ENCODE results near the gene COL20A1.

COL20A1 gene

DNA sequence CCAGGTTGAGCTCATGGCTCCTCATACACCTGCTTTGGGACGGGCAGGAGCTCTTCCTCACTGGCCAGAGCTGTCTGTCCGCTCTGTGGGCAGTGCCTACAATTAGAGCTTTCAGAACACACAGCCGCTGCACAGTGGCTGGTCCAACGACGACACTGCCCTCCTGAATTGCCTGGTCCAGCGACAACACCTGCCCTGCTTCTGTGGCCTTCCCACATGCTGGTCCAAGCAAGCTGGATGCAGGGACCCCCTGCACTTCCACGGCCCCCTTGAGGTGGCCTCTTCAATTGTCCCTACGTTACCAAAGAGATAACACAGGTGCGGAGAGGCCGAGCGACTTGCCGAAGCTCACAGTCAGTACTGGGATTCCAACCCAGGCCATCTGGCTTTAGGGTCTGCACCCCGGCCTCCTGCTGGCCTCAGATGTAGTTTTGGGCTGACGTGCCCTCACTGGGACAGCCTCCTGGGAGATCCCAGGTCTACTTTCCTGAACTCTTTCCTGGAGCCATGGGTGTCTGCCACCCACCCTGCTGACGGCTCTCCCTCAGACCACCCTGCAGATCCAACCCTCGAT lies 69.5 kb downstream of the COL20A1 start:
- DNase-seq (ENCODE audit: low read depth in 2 of 2), result no peak

DNA sequence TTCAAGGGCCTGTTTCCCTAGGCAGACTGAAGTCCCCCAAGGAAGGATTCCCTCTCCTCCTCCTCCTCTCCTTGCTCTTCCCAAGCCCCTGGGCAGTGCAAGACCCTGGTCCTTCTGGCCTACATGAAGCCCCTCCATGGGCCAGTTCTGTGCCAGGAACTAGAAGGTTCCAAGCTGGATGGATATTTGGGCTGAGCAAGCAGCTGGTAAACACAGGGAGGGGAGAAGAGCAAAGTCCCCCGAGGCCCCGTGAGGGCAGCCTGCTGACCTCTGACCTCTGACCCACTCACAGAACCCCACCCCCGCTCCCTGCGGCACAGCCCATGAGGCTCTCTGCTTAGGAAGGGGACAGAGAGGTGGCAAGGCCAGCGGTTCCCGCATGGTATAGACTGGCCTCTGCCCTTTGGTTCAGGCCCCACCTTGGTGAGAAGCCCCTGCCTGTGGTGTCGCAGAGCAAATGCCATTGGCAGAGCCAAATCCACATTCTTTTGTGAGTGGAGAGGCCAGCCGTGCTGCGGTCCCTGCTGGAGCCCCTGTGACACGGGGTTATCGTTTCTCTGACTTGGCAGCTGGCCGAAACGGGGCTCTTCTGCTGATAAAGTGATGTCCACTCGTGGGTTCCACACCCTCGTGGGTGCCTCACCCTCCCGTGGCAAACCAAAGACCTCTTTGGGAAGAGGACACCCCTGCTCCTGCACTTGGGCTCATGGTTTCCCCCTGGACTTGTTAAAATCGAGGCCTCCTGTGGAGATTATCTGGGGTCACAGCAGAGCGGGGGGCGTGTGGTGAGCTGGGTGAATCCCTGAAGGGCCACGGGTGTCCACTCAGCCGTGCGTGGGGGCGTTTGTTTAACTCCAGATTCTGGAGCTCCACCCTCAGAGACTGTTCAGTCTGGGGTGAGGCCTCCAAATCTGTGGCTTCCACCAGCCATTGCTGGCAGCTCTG lies 70.3 kb downstream of the COL20A1 start:
- no peak for DNase-seq (ENCODE audit: low read depth in 2 of 2)

DNA sequence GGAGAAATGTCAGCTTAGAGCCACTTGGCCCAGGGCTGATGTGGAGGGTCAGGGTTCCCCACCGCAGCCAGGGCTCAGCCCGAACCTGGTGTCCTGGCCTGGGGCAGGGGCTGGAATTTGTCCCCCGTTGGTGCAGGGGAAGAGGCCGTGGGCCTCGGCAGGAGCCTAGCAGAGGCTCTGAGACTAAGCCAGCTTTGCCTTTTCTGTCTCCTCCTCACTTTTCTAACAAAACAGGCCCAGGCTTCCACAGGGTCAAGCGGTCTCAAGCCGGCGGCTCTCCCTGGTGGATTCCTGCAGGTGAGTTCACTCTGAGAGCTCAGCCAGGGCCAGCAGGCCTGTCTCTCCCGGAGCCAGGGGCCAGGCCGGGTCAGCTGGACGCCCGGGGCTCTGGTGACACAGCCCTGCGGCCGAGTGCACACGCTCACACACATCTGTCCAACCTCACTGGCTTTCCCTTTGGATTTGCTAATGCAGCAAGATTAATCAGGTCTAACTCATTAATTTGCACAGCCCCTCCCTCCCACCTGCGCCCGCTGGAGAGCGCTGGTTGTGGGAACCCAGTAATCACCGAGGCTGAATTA lies 71.1 kb downstream of the COL20A1 start:
- no peak for DNase-seq (ENCODE audit: low read depth in 2 of 2)

DNA sequence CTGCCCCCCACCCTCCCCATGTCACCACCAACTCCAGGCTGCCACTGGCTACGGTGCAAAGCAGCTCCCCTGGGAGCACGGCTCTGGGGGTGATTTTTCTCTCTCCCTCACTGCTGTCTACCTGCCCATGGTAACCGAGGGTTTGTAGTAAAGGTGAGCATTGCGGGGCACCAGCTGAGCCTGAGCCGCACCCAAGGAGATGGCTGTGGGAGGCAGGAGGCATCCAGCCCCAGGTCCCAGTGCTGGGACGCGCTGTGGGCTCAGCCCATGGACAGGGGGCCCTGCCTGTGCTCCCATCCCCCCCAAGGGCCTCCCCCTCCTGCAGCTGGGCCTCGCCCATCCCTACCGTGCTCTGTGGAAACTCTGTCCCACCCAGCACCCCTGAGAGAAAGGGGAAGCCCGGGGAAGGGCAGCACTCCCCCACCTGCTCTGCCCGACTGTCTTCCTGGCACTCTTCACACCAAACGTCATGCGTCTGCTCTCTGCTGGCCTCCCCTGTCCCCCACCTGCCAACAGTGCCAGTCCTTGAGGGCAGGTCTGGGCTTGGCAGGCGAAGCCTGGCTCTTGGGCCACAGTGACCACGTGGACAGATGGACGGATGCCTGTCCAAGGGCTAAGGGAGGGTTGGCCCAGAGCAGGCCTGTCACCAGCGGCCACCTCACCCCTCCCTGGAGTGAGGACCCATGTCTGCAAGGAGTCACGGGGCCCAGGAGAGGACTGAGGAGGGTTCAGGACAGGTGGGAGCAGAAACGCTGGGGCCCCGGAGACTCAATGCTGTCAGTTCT lies 72.0 kb downstream of the COL20A1 start:
- DNase-seq (ENCODE audit: low read depth in 2 of 2), result no peak

DNA sequence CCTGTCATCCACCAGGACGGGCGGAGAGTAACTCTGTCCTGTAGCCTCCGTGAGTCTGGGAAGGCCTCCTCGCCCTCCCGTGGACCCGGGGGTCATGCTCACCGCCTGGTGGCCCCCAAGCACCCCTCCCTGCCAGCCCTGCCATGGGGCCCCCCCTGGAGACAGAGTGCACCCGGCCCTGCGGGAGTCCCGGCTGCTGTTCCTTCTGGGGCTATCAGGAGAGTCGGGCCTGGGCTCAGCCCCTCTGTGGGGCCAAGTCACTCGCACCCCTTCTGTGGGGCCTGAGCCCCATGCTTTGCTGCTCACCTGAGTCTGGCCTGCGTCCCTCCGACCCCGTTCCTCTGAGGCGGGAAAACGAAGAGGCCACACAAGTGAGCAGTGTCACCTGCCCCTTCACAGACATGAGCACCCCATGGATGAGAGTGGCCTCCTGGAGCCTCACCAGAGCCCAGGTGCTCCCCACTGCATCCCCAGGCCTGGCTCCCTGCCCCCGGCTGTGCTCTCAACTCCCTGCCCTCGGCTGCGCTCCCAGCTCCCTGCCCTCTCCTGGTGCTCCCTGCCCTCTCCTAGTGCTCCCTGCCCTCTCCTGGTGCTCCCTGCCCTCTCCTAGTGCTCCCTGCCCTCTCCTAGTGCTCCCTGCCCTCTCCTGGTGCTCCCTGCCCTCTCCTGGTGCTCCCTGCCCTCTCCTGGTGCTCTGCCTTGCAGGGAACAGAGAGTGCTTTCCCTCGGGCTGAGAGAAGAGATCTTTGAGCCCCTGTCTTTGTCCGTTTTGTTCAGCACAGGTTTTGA lies 72.8 kb downstream of the COL20A1 start:
- no peak for DNase-seq (ENCODE audit: low read depth in 2 of 2)

DNA sequence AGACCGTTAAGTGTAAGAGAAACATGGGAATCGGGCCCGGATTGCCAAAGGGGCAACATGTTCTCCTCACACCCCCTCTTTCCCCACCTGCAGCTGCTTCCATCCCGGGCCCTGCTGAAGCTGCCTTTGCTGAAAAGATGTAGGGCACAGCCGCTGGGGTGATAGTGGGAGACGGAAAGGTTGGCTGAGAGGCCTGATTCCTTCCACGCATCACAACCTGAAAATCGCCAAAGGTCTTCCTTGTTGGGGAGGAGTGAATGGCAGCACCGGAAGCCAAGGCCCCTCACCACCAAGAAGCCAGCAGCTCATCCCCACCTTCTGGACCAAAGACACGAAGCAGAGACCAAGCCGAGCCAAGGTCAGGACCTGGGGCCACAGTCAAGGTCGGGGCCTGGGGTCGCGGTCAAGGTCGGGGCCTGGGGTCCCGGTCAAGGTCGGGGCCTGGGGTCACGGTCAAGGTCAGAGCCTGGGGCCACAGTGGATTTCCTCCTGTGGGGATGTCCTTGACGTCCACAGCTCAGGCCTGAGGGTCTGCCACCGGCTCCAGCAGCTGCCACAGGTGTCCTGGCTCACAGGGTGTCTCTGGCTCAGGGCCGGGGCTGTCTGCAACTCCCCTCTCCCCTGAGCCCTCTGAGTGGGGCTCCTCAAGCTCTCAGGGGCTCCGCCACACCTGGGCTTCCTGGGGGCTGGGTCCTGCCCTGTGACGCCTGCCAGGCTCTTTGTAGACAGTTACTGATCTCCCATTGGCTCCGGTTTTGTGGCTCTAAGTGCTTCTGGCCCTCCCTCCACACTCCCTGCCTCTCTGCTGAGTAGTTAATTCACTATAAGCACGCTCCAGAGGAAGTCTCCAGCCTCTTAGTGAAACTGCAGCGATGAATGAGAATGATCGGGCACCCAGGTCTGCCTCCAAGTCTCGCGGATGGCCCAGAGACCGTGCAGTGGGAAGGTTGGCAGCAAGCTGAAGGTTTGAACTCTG lies 73.7 kb downstream of the COL20A1 start:
- DNase-seq (ENCODE audit: low read depth in 2 of 2), result no peak

DNA sequence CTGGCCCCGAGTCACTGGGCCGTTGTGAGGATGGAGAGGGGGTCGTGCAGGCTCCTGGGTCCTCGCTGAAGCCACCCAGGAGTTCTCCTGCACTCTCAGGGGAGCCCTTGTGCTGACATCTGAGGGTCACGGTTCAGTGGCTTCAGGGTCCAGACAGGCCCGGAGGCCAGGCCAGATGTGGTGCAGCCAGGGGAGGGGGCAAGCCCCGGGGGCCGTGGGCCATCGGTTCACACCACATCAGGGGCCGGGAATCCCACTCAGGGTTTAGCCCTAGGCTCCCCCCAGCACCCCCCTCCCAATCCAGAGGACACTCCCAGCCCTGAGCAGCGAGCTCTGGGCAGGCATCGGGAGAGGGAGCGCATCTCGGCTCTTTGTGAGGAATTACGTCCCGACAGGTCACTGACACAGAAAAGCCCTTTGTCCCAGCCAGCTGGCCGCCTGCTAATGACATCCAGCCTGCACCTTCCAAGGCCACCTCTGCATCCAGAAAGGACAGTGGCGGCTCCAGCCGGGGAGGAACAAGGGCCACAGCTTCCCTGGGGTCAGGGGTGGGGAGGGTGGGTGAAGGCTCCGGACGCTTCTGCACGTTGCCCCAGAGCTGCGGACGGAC lies 74.6 kb downstream of the COL20A1 start:
- no peak for DNase-seq (ENCODE audit: low read depth in 2 of 2)

DNA sequence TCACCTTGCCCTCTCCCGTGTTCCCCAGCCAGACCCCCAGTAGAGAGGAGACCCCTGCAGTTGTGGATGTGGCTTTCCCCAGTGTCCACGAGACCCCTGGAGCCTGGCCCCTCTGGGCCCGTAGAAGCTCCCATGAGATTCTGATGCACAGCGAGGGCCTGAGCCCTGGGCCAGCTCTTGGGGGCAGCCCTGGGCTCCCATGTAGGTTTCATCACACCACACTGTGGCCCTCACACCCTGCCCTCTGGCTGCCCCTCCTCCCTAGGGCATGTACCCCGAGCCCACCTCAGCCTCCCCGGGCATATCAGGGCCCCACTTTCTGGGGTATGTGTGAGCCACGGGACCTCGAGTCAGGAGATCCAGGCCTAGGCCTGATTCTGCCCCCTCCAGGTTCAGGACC lies 75.2 kb downstream of the COL20A1 start:
- DNase-seq (ENCODE audit: low read depth in 2 of 2), result no peak

DNA sequence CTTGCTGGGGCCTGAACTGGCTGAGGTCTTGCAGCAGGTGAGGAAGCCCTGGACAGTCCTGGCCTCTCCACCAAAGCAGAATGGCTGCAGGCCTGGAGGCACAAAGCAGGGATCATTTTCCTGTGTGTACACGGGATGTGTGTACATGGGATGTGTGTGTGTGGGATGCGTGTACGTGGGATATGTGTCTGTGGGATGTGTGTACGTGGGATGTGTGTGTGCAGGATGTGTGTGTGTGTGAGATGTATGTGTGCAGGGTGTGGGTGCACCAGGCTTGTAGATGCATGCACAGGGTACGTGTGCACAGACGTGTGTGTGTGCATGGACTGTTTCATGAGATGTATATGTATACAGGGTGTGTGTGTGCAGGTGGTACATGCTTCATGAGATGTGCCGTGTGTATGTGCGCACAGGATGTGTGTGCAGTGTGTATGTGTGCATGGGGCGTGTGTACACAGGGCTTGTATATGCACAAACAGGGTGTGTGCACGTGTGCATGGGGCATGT lies 76.1 kb downstream of the COL20A1 start:
- no peak for DNase-seq (ENCODE audit: low read depth in 2 of 2)

DNA sequence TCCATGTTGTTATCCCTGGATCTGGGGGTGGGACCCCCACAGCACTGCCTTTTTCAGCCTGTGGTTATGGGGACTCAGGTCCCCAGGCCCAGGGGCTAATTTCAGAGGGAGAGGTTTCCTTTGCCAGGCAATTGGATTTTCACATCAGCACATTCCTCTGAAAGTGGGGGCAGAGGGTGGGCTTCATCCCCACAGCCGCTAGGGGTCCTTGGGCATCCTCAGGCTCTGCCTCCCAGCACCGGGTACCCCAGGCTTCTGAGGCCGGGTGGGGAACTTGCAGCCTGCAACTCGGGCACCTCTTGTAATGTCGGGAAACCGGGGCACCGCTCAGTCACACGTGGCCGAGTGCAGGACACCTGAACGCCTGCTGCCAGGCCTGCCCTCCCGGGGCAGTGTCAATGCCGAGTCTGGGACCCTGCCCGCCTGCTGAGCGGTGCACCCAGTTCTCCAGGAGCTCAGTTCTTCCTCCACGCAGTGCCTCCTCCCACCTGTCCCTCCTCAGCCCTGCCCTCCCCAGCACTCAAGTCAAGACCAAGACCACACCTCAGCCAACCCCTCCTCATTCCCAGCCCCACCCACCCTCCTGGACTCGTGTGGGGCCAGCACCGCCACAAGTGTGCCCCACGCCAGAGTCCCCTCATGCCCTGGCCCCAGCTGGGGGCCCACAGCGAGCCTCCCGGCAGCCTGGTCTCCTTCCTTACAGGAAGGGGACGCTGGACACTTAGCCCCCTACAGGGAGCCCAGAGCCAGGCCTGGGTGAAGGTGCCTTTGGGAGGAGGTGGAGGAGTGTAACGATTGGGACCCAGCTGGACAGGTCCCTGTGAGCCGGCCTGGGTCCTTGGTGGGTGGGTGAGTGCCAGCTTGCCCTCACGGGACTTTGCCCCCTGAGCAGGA lies 77.0 kb downstream of the COL20A1 start:
- no peak for DNase-seq (ENCODE audit: low read depth in 2 of 2)

DNA sequence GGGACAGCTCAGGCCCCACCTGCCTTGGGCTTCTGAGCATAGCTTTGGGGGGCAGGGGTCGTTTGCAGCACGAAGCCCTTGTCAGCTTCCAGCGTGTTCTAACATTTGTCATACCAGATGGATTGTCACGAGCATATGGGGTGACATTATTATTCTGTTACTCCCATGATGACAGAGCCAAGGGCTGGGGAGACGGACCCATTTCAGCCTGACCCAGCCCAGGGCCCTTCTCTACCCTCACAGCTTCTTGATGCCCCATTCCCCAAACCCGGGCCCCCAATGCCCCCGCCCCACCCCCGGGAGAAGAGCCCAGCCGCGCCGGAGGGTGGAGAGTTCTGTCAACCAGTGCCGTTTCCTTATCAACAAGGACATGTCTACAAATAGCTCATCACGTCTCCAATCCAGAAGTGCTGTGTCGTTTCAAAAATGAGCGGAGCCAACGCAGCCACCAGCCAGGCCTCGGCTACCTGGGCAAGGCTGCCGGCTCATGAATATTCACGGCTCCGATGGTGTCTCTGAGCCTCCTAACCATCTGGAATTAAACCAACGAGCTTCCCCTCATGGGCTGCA lies 77.7 kb downstream of the COL20A1 start:
- DNase-seq (ENCODE audit: low read depth in 2 of 2), result no peak

DNA sequence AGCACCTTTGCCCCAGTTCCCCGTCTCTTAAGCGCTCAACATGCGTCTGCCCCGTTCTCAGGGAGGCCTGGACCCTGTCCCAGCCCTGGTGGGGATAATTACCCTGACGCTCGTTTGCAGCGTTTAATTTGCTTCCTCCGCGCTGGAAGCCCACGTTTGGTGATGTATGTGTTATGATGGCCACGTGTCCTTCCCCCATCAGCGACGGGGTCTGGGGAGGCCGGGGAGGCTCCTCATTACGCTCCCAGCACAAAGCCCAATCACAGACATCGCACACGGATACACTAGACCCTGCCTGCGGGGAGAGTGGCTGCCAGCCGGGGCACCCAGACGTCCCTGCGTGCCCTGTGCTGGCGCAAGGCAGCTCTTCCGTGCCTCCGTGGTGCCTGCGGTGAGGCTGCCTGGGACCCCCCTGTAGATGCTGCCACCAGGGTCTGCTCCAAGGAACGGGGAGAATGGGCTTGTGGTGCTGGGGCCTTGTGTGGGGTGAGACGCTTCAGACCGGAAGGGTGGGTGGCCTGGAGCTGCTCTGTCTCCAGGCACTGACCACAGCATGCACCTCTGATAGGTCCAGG lies 78.4 kb downstream of the COL20A1 start:
- no peak for DNase-seq (ENCODE audit: low read depth in 2 of 2)

DNA sequence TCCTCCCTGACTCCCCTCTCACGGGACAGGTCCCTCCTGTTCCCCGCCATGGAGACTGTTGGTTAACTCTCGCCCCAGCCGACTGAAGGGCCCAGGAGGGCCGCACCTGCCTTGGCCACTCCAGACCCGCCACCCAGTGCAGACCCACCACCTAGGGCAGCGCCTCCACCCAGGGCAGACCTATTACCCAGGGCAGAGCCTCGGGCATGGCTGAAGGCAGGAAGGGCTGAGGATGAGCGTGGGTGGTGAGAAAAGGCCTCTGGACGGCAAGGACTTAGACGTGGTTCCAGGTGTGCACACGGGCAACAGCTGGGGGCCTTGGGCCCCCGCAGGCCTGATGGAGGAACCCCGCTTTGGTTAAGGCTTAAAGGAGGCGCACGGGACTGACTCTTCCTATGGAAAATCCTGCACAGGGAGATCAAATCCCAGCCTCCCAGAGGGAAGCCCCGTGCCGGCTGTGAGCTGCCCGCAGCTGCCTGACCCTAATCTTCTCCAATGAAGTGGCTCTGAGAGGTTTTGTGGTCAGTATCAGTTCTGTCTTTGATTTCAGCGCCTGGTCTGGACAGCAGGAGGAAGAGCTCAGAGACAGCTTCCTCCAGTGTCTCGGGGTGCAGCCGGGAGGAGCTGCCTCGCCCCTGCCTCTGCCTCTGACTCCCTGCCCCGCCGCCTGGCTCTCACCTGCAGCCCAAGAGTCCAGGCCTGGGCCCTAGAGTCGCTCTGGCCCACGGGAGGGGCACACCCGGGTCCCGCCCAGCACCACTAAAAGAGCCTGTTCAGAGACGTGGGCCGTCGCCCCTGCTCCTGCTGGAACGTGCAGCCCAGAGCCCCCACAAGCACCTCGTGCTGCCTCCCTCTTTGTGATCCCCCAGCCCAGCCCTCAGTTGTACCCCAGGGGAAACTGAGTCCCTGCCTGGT lies 80.2 kb downstream of the COL20A1 start:
- DNase-seq (ENCODE audit: low read depth in 2 of 2), result no peak

DNA sequence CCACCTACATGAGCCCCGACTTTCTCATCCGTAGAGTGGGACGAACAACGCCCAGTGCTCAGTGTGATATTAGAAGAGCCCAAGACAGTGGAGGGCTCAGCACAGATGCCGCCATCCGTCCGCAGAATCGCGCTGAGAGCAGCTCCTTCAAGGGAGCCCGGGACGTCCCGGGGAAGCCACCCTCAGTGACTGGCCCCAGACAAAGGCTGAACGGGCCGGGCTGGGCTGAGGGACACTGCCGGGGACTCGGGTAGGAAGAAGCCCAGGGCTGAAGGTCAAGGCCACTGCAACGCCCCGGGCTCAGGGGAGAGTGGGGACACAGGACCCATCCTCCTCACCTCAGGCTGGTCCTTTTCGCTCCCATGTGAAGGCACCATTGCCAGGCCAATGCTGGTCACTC lies 81.0 kb downstream of the COL20A1 start:
- no peak for DNase-seq (ENCODE audit: low read depth in 2 of 2)

DNA sequence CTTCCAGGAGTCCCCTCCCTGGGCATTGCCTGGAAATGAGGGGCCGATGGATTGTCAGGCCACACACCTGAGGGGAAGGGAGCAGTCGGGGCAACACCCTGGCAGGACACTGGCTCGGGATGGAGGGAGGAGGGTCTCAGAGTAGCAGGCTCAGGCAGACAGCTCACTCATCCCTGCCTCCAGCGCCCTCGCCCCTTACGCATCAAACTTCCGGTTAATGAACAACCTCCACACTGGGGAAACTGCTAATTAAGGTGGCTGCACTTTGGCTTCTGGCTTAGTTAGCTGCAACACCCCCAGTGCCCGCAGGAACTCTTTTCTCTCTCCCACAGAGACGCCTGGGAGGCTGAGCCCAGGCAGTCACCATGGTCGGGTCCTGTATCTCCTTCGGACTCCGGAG lies 81.5 kb downstream of the COL20A1 start:
- DNase-seq (ENCODE audit: low read depth in 2 of 2), result no peak

DNA sequence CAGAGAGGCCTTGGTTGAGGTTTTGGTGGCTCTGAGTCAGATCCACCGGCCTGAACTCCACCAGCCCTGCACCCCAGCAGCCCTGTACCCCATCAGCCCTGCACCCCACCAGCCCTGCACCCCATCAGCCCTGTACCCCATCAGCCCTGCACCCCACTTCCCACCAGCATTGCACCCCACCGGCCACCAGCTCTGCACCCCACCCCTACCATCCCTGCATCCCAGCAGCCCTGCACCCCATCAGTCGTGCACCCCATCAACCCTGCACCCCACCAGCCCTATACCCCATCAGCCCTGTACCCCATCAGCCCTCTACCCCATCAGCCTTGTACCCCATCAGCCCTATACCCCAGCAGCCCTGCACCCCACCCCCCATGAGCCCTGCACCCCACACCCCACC lies 82.5 kb downstream of the COL20A1 start:
- no peak for DNase-seq (ENCODE audit: low read depth in 2 of 2)
